Panc1 (cell line): ENCODE results near the gene SLIT3.

Experiments used
- POLR2AphosphoS5 ChIP-seq: IDR thresholded peaks from 2 replicates; pipeline ENCODE4 v1.6.1; 2012; ENCODE audit warnings: mild to moderate bottlenecking, low read depth, low read length, moderate library complexity
- TF ChIP-seq, protein P1 (sequence below): fragments of 450-650 bp; IDR thresholded peaks from 2 replicates; pipeline ENCODE4 v1.5.1; 2017; ENCODE audit warnings: mild to moderate bottlenecking

DNA sequence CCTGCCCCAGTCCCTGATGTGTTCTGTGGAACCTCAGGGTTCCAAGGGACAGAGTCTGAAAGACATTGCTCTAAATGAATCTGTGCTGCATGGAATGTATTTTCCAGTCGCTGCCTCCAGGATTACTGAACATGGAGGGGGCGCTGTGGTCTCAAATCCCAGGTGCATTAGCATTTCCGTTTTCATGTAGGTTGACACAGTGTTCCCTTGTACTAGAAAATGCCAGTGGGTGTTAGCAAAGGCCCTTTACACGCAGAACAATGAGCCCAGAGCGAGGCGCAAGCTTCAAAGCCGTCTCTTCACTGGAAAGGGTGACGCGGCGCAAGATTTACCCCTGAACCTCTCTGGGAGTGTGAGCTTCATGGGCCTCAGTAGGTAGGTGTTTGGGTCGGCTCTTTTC is 308.3 kb downstream of the SLIT3 start:
- TF ChIP-seq, protein P1, sequence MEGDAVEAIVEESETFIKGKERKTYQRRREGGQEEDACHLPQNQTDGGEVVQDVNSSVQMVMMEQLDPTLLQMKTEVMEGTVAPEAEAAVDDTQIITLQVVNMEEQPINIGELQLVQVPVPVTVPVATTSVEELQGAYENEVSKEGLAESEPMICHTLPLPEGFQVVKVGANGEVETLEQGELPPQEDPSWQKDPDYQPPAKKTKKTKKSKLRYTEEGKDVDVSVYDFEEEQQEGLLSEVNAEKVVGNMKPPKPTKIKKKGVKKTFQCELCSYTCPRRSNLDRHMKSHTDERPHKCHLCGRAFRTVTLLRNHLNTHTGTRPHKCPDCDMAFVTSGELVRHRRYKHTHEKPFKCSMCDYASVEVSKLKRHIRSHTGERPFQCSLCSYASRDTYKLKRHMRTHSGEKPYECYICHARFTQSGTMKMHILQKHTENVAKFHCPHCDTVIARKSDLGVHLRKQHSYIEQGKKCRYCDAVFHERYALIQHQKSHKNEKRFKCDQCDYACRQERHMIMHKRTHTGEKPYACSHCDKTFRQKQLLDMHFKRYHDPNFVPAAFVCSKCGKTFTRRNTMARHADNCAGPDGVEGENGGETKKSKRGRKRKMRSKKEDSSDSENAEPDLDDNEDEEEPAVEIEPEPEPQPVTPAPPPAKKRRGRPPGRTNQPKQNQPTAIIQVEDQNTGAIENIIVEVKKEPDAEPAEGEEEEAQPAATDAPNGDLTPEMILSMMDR: peak; percentile 69; the same call in 1 of the 2 replicates
- no peak for TF ChIP-seq POLR2AphosphoS5
